Panc1 (cell line): Measurements from ENCODE around the gene UAP1L1. TPM values are rescaled to one million over a fixed set of nuclear protein-coding genes. Genes with fewer than 3 reads are reported as not detected.

ENCODE experiments used
- ATAC-seq: fragments of 200-7000 bp; cut with Tn5 transposase; 2 replicates; pipeline ENCODE4 v1.9.1; 2020; ENCODE audit warnings: mild to moderate bottlenecking, moderate library complexity
- BruUV-seq: library from RNA; stranded (reverse); fragments of 400-500 nt; replicated peaks from 2 replicates; lab custom pipeline; 2021; lab: Mats Ljungman, UMichigan
- CTCF ChIA-PET: fragments of 300-600 bp; sonication (Branson Sonifier 250); formaldehyde crosslinking; loops from one replicate; lab custom pipeline; 2022; ENCODE audit warnings: antibody characterized with exemption; lab: Charles Lee
- POLR2A ChIA-PET: fragments of 300-600 bp; sonication (Branson Sonifier 250); formaldehyde crosslinking; loops from one replicate; lab custom pipeline; 2022; ENCODE audit warnings: antibody characterized with exemption; lab: Charles Lee
- DNase-seq: peaks from one replicate; pipeline ENCODE4 v3.0.0-alpha.2; 2010; ENCODE audit warnings: low read depth, low spot score
- H3K27ac ChIP-seq: 2 replicates; pipeline ENCODE4 v1.5.1; 2011; ENCODE audit warnings: mild to moderate bottlenecking, low read length, inconsistent platforms
- H3K27me3 ChIP-seq: fragments of 200-500 bp; sonication (Bioruptor generic); 2 replicates; pipeline ENCODE4 v1.6.0; 2014; ENCODE audit warnings: low read length, inconsistent platforms; ENCODE audit not compliant: control insufficient read depth, insufficient read depth
- H3K36me3 ChIP-seq: fragments of 200-500 bp; sonication (Bioruptor generic); 2 replicates; pipeline ENCODE4 v1.5.1; 2014; ENCODE audit warnings: inconsistent platforms, mild to moderate bottlenecking, low read length, moderate library complexity; ENCODE audit not compliant: control insufficient read depth, insufficient read depth
- H3K4me1 ChIP-seq: 2 replicates; pipeline ENCODE4 v1.5.1; 2011; ENCODE audit warnings: inconsistent platforms, mild to moderate bottlenecking, low read length, moderate library complexity; ENCODE audit not compliant: control insufficient read depth, insufficient read depth
- H3K4me3 ChIP-seq, 2 experiments: 2 replicates each; pipeline ENCODE4 v1.5.1; 2011 to 2012; ENCODE audit warnings: low read depth in 2 of 2, low read length in 2 of 2, mild to moderate bottlenecking in 2 of 2, inconsistent platforms in 1 of 2, moderate library complexity in 1 of 2
- H3K9me3 ChIP-seq: fragments of 200-500 bp; sonication (Bioruptor generic); 2 replicates; pipeline ENCODE4 v1.5.1; 2014; ENCODE audit warnings: low read depth, mild to moderate bottlenecking, inconsistent platforms, low read length, moderate library complexity; ENCODE audit not compliant: control insufficient read depth, insufficient read depth
- POLR2AphosphoS5 ChIP-seq: IDR thresholded peaks from 2 replicates; pipeline ENCODE4 v1.6.1; 2012; ENCODE audit warnings: mild to moderate bottlenecking, low read depth, low read length, moderate library complexity
- SIN3A ChIP-seq: IDR thresholded peaks from 2 replicates; pipeline ENCODE4 v1.6.1; 2012; ENCODE audit warnings: low read depth, mild to moderate bottlenecking, low read length, moderate library complexity, borderline replicate concordance; ENCODE audit not compliant: insufficient read depth
- TCF7L2 ChIP-seq: IDR thresholded peaks from 2 replicates; pipeline ENCODE4 v1.6.1; 2011; ENCODE audit warnings: mild to moderate bottlenecking, low read depth, low read length, inconsistent platforms
- in situ Hi-C: cut with HindIII; loops from 2 replicates; pipeline ENCODE4 v1.10.0; 2016; ENCODE audit warnings: low sequenced_read_pairs, low pct_unique_long_range_greater_than_20kb
- intact Hi-C: fragments of 100-400 bp; cut with micrococcal nuclease; formaldehyde crosslinking; loops from one replicate; pipeline ENCODE4 v1.10.0; 2022; ENCODE audit not compliant: unreplicated experiment
- total RNA-seq: library from RNA; stranded (reverse); gene quantifications from one replicate; pipeline ENCODE4 v1.2.1, GENCODE V29; 2021; ENCODE audit not compliant: unreplicated experiment
- TF ChIP-seq, protein P1 (sequence below): fragments of 450-650 bp; IDR thresholded peaks from 2 replicates; pipeline ENCODE4 v1.5.1; 2017; ENCODE audit warnings: mild to moderate bottlenecking
- TF ChIP-seq, protein P2 (sequence below), 2 experiments: IDR thresholded peaks; 2 replicates each; pipeline ENCODE4 v1.6.1; 2011 to 2012; ENCODE audit warnings: low read depth in 2 of 2, control low read depth in 1 of 2, low read length in 1 of 2, mild to moderate bottlenecking in 1 of 2, moderate library complexity in 1 of 2; ENCODE audit not compliant: insufficient read depth in 1 of 2

The UAP1L1 gene
- total RNA-seq, 1 experiment from 2014 or later: 23.1 TPM

DNA sequence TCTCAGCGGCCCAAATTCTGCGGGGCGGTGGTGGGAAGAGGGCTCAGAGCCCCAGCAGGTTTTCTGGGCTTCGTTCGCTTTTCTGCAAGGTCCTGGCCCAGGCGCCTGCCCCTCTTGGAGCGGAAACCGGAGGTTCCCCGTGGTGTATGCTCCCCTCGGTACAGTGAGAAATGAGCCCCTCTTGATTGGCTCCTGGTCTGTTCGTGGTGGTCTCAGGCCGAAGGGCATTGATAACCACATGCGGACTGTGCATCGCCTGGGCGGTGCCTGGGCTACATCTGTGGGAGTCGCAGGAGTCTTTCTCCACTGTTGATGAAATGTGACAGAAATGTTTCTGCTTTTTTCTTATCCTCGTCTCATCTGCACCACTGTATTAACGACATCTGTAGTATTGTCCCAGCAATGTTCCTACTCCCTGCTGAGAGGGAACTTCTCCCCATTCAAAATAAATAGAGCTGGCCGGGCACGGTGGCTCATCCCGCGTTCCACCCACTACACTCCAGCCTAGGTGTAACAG, 10.2 kb downstream of the UAP1L1 start:
- ChIA-PET POLR2A (no interaction called here), CTCF (no interaction called here)
- ATAC-seq (no peak), DNase-seq (no peak)
- intact Hi-C loops: no loop called here
- Histone ChIP-seq H3K4me3 (peak overlapping the region; percentile 63 to 73), H3K27ac (peak overlapping the region; percentile 88), H3K4me1 (peaks cover 38% of the 10 kb centered on the region), H3K27me3 (no peaks in the 10 kb centered on the region), H3K36me3 (no peaks in the 10 kb centered on the region; the same call in 1 of the 2 replicates), H3K9me3 (no peaks in the 10 kb centered on the region)
- no TSS peak for BruUV-seq
- in situ Hi-C loops: no loop called here
- TF ChIP-seq POLR2AphosphoS5: no peak
- TF ChIP-seq, protein P1, sequence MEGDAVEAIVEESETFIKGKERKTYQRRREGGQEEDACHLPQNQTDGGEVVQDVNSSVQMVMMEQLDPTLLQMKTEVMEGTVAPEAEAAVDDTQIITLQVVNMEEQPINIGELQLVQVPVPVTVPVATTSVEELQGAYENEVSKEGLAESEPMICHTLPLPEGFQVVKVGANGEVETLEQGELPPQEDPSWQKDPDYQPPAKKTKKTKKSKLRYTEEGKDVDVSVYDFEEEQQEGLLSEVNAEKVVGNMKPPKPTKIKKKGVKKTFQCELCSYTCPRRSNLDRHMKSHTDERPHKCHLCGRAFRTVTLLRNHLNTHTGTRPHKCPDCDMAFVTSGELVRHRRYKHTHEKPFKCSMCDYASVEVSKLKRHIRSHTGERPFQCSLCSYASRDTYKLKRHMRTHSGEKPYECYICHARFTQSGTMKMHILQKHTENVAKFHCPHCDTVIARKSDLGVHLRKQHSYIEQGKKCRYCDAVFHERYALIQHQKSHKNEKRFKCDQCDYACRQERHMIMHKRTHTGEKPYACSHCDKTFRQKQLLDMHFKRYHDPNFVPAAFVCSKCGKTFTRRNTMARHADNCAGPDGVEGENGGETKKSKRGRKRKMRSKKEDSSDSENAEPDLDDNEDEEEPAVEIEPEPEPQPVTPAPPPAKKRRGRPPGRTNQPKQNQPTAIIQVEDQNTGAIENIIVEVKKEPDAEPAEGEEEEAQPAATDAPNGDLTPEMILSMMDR: no peak
- no peak for TF ChIP-seq SIN3A
- TF ChIP-seq, protein P2, sequence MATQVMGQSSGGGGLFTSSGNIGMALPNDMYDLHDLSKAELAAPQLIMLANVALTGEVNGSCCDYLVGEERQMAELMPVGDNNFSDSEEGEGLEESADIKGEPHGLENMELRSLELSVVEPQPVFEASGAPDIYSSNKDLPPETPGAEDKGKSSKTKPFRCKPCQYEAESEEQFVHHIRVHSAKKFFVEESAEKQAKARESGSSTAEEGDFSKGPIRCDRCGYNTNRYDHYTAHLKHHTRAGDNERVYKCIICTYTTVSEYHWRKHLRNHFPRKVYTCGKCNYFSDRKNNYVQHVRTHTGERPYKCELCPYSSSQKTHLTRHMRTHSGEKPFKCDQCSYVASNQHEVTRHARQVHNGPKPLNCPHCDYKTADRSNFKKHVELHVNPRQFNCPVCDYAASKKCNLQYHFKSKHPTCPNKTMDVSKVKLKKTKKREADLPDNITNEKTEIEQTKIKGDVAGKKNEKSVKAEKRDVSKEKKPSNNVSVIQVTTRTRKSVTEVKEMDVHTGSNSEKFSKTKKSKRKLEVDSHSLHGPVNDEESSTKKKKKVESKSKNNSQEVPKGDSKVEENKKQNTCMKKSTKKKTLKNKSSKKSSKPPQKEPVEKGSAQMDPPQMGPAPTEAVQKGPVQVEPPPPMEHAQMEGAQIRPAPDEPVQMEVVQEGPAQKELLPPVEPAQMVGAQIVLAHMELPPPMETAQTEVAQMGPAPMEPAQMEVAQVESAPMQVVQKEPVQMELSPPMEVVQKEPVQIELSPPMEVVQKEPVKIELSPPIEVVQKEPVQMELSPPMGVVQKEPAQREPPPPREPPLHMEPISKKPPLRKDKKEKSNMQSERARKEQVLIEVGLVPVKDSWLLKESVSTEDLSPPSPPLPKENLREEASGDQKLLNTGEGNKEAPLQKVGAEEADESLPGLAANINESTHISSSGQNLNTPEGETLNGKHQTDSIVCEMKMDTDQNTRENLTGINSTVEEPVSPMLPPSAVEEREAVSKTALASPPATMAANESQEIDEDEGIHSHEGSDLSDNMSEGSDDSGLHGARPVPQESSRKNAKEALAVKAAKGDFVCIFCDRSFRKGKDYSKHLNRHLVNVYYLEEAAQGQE (IDR thresholded peaks at IDR 0.05; ENCODE audit: insufficient read depth in 1 of 2, low read depth in 2 of 2, low read length in 1 of 2): no peak
- no peak for TF ChIP-seq TCF7L2

DNA sequence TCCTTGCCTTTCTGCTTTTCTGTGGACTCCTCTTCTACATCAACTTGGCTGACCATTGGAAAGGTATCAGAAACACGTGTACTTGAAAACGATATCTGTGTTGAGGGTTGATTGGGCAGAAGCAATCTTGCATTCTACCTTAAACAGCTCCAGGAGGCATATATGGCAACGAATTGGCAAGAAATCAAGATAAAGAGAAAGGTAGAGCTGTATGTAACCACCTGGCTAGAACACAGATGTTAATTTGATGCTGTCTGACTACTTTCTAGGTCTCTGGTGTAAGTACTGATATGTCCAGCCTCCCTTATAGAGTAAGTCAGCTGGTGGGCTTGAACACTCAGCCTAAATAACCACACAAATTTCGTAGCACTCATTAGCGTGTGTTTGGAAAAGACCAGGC, 10.8 kb downstream of the UAP1L1 start:
- peaks cover 33% of the 10 kb centered on the region for H3K4me1 ChIP-seq
- no TSS peak for BruUV-seq
- peak overlapping the region; percentile 88 for H3K27ac ChIP-seq
- no peaks in the 10 kb centered on the region for H3K9me3 ChIP-seq
- no peak for TF ChIP-seq POLR2AphosphoS5
- no peak for TF ChIP-seq SIN3A
- TF ChIP-seq TCF7L2: no peak
- TF ChIP-seq, protein P2 (IDR thresholded peaks at IDR 0.05; ENCODE audit: insufficient read depth in 1 of 2, low read depth in 2 of 2, low read length in 1 of 2): no peak
- intact Hi-C loops: no loop called here
- ChIA-PET POLR2A (interaction anchor here (0.6 kb wide), 1 partner anchor 17 kb away, joined by 3 read pairs; no protein-coding TSS in a partner anchor), CTCF (no interaction called here)
- H3K4me3 ChIP-seq: peak overlapping the region in 1 of 2 experiments; percentile 63; a peak in 2 of 4 replicates
- no peak for ATAC-seq
- H3K27me3 ChIP-seq: no peaks in the 10 kb centered on the region
- in situ Hi-C loops: no loop called here
- no peaks in the 10 kb centered on the region; the same call in 1 of the 2 replicates for H3K36me3 ChIP-seq
- DNase-seq: no peak
